Stimulated activated CD4-positive, alpha-beta T cell treated with anti-CD3 and anti-CD28 coated beads, Interleukin-2, amount 100 ng/mL, for 4 hours (primary cell): Measurements from ENCODE around the gene C5orf63.
"Not testable (repeated sequence)": the region's sequence is repeated elsewhere in the genome, so short reads cannot be mapped to it uniquely, and the experiment has no call there.

Experiments used
- DNase-seq: peaks from one replicate; pipeline ENCODE4 v3.0.0-alpha.2; 2020; ENCODE audit warnings: low read depth

C5orf63 gene

GRCh38 chr5:127006744-127007143, 66.6 kb downstream of the C5orf63 start:
- DNase-seq = no peak

- not testable (repeated sequence) for DNase-seq
Observed at GRCh38 chr5:127005282-127005681, 68.0 kb downstream of the C5orf63 start.

GRCh38 chr5:127004721-127005120, 68.6 kb downstream of the C5orf63 start:
- no peak for DNase-seq

GRCh38 chr5:127003798-127004495, 69.4 kb downstream of the C5orf63 start:
- no peak for DNase-seq

- DNase-seq = no peak
Observed at GRCh38 chr5:127002390-127002789, 70.9 kb downstream of the C5orf63 start.

GRCh38 chr5:127001621-127002296, 71.5 kb downstream of the C5orf63 start:
- no peak for DNase-seq
